Measurements from ENCODE around the gene KLHL25.

KLHL25 gene

GRCh38 chr15:85743392-85744055, 51.2 kb downstream of the KLHL25 start:
- DNase-seq = no peak

- DNase-seq = no peak
Observed at GRCh38 chr15:85742186-85742821, 52.4 kb downstream of the KLHL25 start.

GRCh38 chr15:85741662-85742061, 53.1 kb downstream of the KLHL25 start:
- DNase-seq = no peak

GRCh38 chr15:85741021-85741421, 53.7 kb downstream of the KLHL25 start:
- DNase-seq = no peak

GRCh38 chr15:85737061-85737460, 57.7 kb downstream of the KLHL25 start:
- DNase-seq = no peak

- no peak for DNase-seq
Observed at GRCh38 chr15:85733416-85733815, 61.3 kb downstream of the KLHL25 start.

- DNase-seq = no peak
Observed at GRCh38 chr15:85730001-85730820, 64.5 kb downstream of the KLHL25 start.

- no peak for DNase-seq
Observed at GRCh38 chr15:85727068-85727467, 67.7 kb downstream of the KLHL25 start.

GRCh38 chr15:85726454-85726853, 68.3 kb downstream of the KLHL25 start:
- no peak for DNase-seq

- no peak for DNase-seq
Observed at GRCh38 chr15:85725564-85725963, 69.2 kb downstream of the KLHL25 start.

- DNase-seq = no peak
Observed at GRCh38 chr15:85725019-85725418, 69.7 kb downstream of the KLHL25 start.

GRCh38 chr15:85723960-85724945, 70.5 kb downstream of the KLHL25 start:
- no peak for DNase-seq

- DNase-seq = no peak
Observed at GRCh38 chr15:85722374-85723152, 72.2 kb downstream of the KLHL25 start.

- DNase-seq = no peak
Observed at GRCh38 chr15:85718981-85719380, 75.7 kb downstream of the KLHL25 start.

GRCh38 chr15:85718271-85718971, 76.3 kb downstream of the KLHL25 start:
- no peak for DNase-seq

- DNase-seq = no peak
Observed at GRCh38 chr15:85717212-85717611, 77.5 kb downstream of the KLHL25 start.

GRCh38 chr15:85716261-85716660, 78.5 kb downstream of the KLHL25 start:
- no peak for DNase-seq

GRCh38 chr15:85711580-85712192, 83.0 kb downstream of the KLHL25 start:
- DNase-seq = no peak

- no peak for DNase-seq
Observed at GRCh38 chr15:85710340-85710842, 84.3 kb downstream of the KLHL25 start.

All from right forelimb (tissue), 1 donor.